Mesenchymal stem cell (in vitro differentiated cells and primary cell): ENCODE data around the gene RHNO1.

Experiments
- DNase-seq: peaks from one replicate; pipeline ENCODE4 v3.0.0-alpha.2; 2013
- H2AFZ ChIP-seq: one replicate; pipeline ENCODE4 v1.6.1; 2013; ENCODE audit warnings: low read depth, mild to moderate bottlenecking, control low read depth, inconsistent platforms, low read length, moderate library complexity
- H2AK5ac ChIP-seq: 2 replicates; pipeline ENCODE4 v1.6.1; 2013; ENCODE audit warnings: low read length, moderate library complexity, mild to moderate bottlenecking, inconsistent platforms; ENCODE audit not compliant: severe bottlenecking
- H2BK120ac ChIP-seq: one replicate; pipeline ENCODE4 v1.6.1; 2013; ENCODE audit warnings: low read depth, mild to moderate bottlenecking, inconsistent platforms, low read length, moderate library complexity
- H2BK12ac ChIP-seq, 2 experiments: one replicate each; pipeline ENCODE4 v1.6.1; 2013; ENCODE audit warnings: inconsistent platforms in 2 of 2, low read length in 2 of 2, mild to moderate bottlenecking in 2 of 2, moderate library complexity in 2 of 2, control low read depth in 1 of 2
- H2BK15ac ChIP-seq: one replicate; pipeline ENCODE4 v1.6.1; 2013; ENCODE audit warnings: mild to moderate bottlenecking, low read depth, inconsistent platforms; ENCODE audit not compliant: poor library complexity, severe bottlenecking
- H2BK5ac ChIP-seq: 2 replicates; pipeline ENCODE4 v1.6.1; 2013; ENCODE audit warnings: low read depth, mild to moderate bottlenecking, low read length, control low read depth, inconsistent platforms; ENCODE audit not compliant: poor library complexity, severe bottlenecking
- H3K14ac ChIP-seq, 2 experiments: one replicate each; pipeline ENCODE4 v1.6.1; 2013; ENCODE audit warnings: inconsistent platforms in 2 of 2, low read length in 2 of 2, control low read depth in 1 of 2, mild to moderate bottlenecking in 1 of 2, moderate library complexity in 1 of 2
- H3K18ac ChIP-seq, 2 experiments: one replicate each; pipeline ENCODE4 v1.6.1; 2013; ENCODE audit warnings: inconsistent platforms in 2 of 2, low read length in 2 of 2, control low read depth in 1 of 2, low read depth in 1 of 2, mild to moderate bottlenecking in 1 of 2
- H3K23ac ChIP-seq, 2 experiments: one replicate each; pipeline ENCODE4 v1.6.1; 2013; ENCODE audit warnings: inconsistent platforms in 2 of 2, low read length in 2 of 2, mild to moderate bottlenecking in 2 of 2, moderate library complexity in 2 of 2, control low read depth in 1 of 2
- H3K27ac ChIP-seq: 2 replicates; pipeline ENCODE4 v1.5.1; 2013; ENCODE audit warnings: mild to moderate bottlenecking, moderate library complexity, low read length, control low read depth, inconsistent platforms; ENCODE audit not compliant: poor library complexity, severe bottlenecking
- H3K27me3 ChIP-seq, 2 experiments: 2 replicates each; pipeline versions ENCODE4 v1.6.1 to v1.7.0; 2013; ENCODE audit warnings: low read length in 2 of 2, mild to moderate bottlenecking in 2 of 2, moderate library complexity in 2 of 2, control low read depth in 1 of 2, inconsistent platforms in 1 of 2; ENCODE audit not compliant: control insufficient read depth in 1 of 2, insufficient read depth in 1 of 2
- H3K36me3 ChIP-seq, 2 experiments: 2 replicates each; pipeline versions ENCODE4 v1.6.1 to v1.7.0; 2013; ENCODE audit warnings: low read length in 2 of 2, control low read depth in 1 of 2, inconsistent platforms in 1 of 2, low read depth in 1 of 2, mild to moderate bottlenecking in 1 of 2; ENCODE audit not compliant: insufficient read depth in 2 of 2, control insufficient read depth in 1 of 2
- H3K4ac ChIP-seq, 2 experiments: one replicate each; pipeline ENCODE4 v1.6.1; 2013; ENCODE audit warnings: inconsistent platforms in 2 of 2, low read length in 2 of 2, mild to moderate bottlenecking in 2 of 2, moderate library complexity in 2 of 2, control low read depth in 1 of 2, low read depth in 1 of 2
- H3K4me1 ChIP-seq: 2 replicates; pipeline ENCODE4 v1.6.1; 2013; ENCODE audit warnings: low read depth, low read length, control low read depth; ENCODE audit not compliant: control insufficient read depth, insufficient read depth
- H3K4me2 ChIP-seq: 2 replicates; pipeline ENCODE4 v1.6.1; 2013; ENCODE audit warnings: low read length, mild to moderate bottlenecking, inconsistent platforms; ENCODE audit not compliant: poor library complexity, severe bottlenecking
- H3K4me3 ChIP-seq, 2 experiments: 2 replicates each; pipeline versions ENCODE4 v1.5.1 to v1.7.0; 2013; ENCODE audit warnings: low read length in 2 of 2, mild to moderate bottlenecking in 2 of 2, control low read depth in 1 of 2, low read depth in 1 of 2; ENCODE audit not compliant: insufficient read depth in 1 of 2
- H3K79me1 ChIP-seq: replicated peaks from 2 replicates; pipeline ENCODE4 v1.6.1; 2013; ENCODE audit warnings: mild to moderate bottlenecking, control low read depth, low read length, inconsistent platforms; ENCODE audit not compliant: poor library complexity, severe bottlenecking
- H3K9ac ChIP-seq: 2 replicates; pipeline ENCODE4 v1.7.0; 2013; ENCODE audit warnings: mild to moderate bottlenecking, low read length, moderate library complexity
- H3K9me3 ChIP-seq: 2 replicates; pipeline ENCODE4 v1.7.0; 2013; ENCODE audit warnings: mild to moderate bottlenecking, low read length; ENCODE audit not compliant: control insufficient read depth
- H4K8ac ChIP-seq: one replicate; pipeline ENCODE4 v1.6.1; 2013; ENCODE audit warnings: inconsistent platforms, mild to moderate bottlenecking, low read length, moderate library complexity
- H4K91ac ChIP-seq: one replicate; pipeline ENCODE4 v1.6.1; 2013; ENCODE audit warnings: mild to moderate bottlenecking, low read length, inconsistent platforms
- WGBS: methylation state at CpG from one replicate; pipeline ENCODE4 v1.1.7; 2013; ENCODE audit warnings: mixed read lengths; 5-methylcytosine and 5-hydroxymethylcytosine counted together

The RHNO1 gene

GRCh38 chr12:2936301-2936700, 59.3 kb downstream of the RHNO1 start:
- no peak for DNase-seq
- Histone ChIP-seq H3K79me1 (peaks cover 3% of the 10 kb centered on the region), H2BK120ac (no peak overlapping the region), H3K27ac (no peak overlapping the region), H2BK12ac (no peak overlapping the region), H3K9ac (no peak overlapping the region), H3K4me1 (no peaks in the 10 kb centered on the region), H3K9me3 (no peaks in the 10 kb centered on the region), H3K27me3 (no peaks in the 10 kb centered on the region), H2AFZ (no peak overlapping the region), H4K91ac (no peak overlapping the region), H2BK15ac (no peak overlapping the region), H3K18ac (no peak overlapping the region), H3K4me2 (no peak overlapping the region), H2AK5ac (no peak overlapping the region), H3K36me3 (peaks cover 54 to 92% of the 10 kb centered on the region in 2 experiments), H3K14ac (no peak overlapping the region), H3K4me3 (no peak overlapping the region), H4K8ac (no peak overlapping the region), H3K4ac (no peak overlapping the region), H2BK5ac (no peak overlapping the region), H3K23ac (no peak overlapping the region)
- 93% methylated on average over 11 of the region's 11 CpGs for WGBS

- H2BK15ac ChIP-seq = no peak overlapping the region
- H3K9me3 ChIP-seq = no peaks in the 10 kb centered on the region
- H3K23ac ChIP-seq = no peak overlapping the region
- H2BK120ac ChIP-seq = no peak overlapping the region
- DNase-seq = no peak
- H2AFZ ChIP-seq = no peak overlapping the region
- no peak overlapping the region for H3K14ac ChIP-seq
- H2BK5ac ChIP-seq = no peak overlapping the region
- H3K4me3 ChIP-seq = no peak overlapping the region
- peaks cover 4% of the 10 kb centered on the region for H3K4me1 ChIP-seq
- H2AK5ac ChIP-seq = no peak overlapping the region
- no peak overlapping the region for H2BK12ac ChIP-seq
- H3K36me3 ChIP-seq = peaks cover 50 to 85% of the 10 kb centered on the region in 2 experiments
- H3K4me2 ChIP-seq = no peak overlapping the region
- no peak overlapping the region for H4K8ac ChIP-seq
- no peak overlapping the region for H3K4ac ChIP-seq
- H3K79me1 ChIP-seq = peaks cover 3% of the 10 kb centered on the region
- no peak overlapping the region for H3K9ac ChIP-seq
- WGBS = 92% methylated on average over 2 of the region's 3 CpGs
- no peak overlapping the region for H3K18ac ChIP-seq
- H3K27ac ChIP-seq = no peak overlapping the region
- no peak overlapping the region for H4K91ac ChIP-seq
- H3K27me3 ChIP-seq = no peaks in the 10 kb centered on the region
These were observed 60.5 kb downstream of the RHNO1 start for GRCh38 chr12:2937500-2937899.
